Measurements from ENCODE around the gene KIF7.

GRCh38 chr15:89659295-89659694 lies 4.0 kb upstream of the KIF7 start:
- no peak for TF ChIP-seq CTCF (IDR thresholded peaks at IDR 0.05)
- no peak for TF ChIP-seq EZH2phosphoT487 (IDR thresholded peaks at IDR 0.05; ENCODE audit: borderline replicate concordance, low read depth)
- TF ChIP-seq GABPA (IDR thresholded peaks at IDR 0.05; ENCODE audit: low read depth) = no peak
- TF ChIP-seq RAD21 (IDR thresholded peaks at IDR 0.05; ENCODE audit: low read length) = no peak
- no peak for TF ChIP-seq RCOR1 (IDR thresholded peaks at IDR 0.05; ENCODE audit: low read length)
- TF ChIP-seq USF2 (IDR thresholded peaks at IDR 0.05; ENCODE audit: borderline replicate concordance, low read depth, low read length) = no peak
- TF ChIP-seq EP300 (IDR thresholded peaks at IDR 0.05; ENCODE audit: borderline replicate concordance in 1 of 2, low read depth in 1 of 2, low read length in 1 of 2) = no peak
- no peak for TF ChIP-seq SMC3 (IDR thresholded peaks at IDR 0.05; ENCODE audit: low read depth, low read length)
- TF ChIP-seq FOSL2 (IDR thresholded peaks at IDR 0.05; ENCODE audit: borderline replicate concordance, low read depth) = no peak
- TF ChIP-seq GATA2 (CRISPR knock-in tag; IDR thresholded peaks at IDR 0.05) = no peak
- no peak for TF ChIP-seq PBX3 (IDR thresholded peaks at IDR 0.05)
- TF ChIP-seq JUND (IDR thresholded peaks at IDR 0.05) = no peak
- no peak for TF ChIP-seq NFIC (IDR thresholded peaks at IDR 0.05; ENCODE audit: borderline replicate concordance)
- TF ChIP-seq POLR2AphosphoS5 (IDR thresholded peaks at IDR 0.05; ENCODE audit: low read depth, low read length) = no peak

Data from SK-N-SH (cell line).